ENCODE measurements around the gene RBM20. TPM values are rescaled to one million over a fixed set of nuclear protein-coding genes. Genes with fewer than 3 reads are reported as not detected.
A peak's percentile ranks its signal among the peaks of the same experiment; 100 is the strongest.

RBM20 gene
- total and polyA plus RNA-seq, 10 of the 15 experiments (the other 5 are each of a cell fraction or from before 2014, with no cell fraction given) = 0.04 to 0.26 (median 0.15) TPM

DNA sequence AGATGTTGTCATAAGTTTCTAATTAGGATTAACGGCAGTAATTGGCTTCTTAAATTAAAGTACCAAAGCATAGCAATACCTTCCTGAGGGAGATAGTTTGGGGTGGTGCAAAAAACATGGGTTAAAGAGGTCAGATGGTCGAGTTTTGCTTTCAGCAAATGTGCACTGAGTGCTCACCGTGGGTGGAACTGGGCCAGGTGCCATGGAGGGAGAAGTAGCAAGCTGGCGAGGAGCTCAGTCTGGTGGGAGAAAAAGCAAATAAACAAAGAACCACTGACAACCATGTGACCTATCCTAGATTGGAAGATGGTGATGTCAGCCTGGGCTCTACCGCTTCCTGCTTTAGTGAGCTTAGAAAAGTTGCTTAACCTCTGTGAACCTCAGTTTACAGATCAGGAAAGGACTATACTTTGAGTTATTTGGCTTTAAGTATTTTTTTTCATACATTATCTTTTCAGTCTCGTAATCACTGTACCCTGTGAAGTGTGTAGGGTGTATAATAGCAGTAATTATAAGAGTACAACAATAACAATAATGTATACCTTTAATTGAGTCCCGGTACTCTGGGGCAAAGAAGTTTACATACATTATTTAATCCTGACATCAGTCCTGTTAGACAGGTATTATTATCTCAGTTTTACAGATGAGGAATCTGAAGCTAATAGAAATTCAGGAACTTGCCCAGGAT, 158.6 kb downstream of the RBM20 start (continued):
- TF ChIP-seq, protein P1, sequence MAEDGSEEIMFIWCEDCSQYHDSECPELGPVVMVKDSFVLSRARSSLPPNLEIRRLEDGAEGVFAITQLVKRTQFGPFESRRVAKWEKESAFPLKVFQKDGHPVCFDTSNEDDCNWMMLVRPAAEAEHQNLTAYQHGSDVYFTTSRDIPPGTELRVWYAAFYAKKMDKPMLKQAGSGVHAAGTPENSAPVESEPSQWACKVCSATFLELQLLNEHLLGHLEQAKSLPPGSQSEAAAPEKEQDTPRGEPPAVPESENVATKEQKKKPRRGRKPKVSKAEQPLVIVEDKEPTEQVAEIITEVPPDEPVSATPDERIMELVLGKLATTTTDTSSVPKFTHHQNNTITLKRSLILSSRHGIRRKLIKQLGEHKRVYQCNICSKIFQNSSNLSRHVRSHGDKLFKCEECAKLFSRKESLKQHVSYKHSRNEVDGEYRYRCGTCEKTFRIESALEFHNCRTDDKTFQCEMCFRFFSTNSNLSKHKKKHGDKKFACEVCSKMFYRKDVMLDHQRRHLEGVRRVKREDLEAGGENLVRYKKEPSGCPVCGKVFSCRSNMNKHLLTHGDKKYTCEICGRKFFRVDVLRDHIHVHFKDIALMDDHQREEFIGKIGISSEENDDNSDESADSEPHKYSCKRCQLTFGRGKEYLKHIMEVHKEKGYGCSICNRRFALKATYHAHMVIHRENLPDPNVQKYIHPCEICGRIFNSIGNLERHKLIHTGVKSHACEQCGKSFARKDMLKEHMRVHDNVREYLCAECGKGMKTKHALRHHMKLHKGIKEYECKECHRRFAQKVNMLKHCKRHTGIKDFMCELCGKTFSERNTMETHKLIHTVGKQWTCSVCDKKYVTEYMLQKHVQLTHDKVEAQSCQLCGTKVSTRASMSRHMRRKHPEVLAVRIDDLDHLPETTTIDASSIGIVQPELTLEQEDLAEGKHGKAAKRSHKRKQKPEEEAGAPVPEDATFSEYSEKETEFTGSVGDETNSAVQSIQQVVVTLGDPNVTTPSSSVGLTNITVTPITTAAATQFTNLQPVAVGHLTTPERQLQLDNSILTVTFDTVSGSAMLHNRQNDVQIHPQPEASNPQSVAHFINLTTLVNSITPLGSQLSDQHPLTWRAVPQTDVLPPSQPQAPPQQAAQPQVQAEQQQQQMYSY (CRISPR knock-in tag; IDR thresholded peaks at IDR 0.05) = no peak

DNA sequence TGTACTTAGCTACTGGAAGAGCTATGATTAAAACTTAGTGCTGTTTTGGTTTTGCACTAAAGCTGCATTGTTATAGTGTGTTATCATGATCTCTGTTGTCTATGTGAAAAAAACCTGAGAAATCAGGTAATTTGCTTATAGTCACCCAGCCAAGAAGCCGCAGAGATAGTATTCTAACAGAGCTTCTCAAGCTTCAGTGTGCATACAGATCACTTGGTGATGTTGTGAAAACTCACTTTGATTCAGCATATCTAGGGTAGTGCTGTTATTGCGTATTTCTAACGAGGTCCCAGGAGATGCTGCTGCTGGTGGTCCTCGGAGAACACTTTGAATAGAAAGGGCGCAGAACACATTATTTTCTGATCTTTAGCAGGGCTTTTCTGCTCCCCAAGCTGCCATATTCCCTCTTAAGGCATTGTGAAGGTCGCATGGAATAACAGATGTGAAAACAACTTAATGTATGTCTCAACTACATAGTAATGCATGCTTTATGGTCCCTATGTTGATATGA, 159.2 kb downstream of the RBM20 start:
- POLR2A ChIA-PET = interaction anchor here (0.6 to 3.5 kb wide), 24 partner anchors 9 to 115 kb away, joined by 3 to 48 read pairs (median 9); partner anchors contain the start of genes BBIP1, PDCD4 and SHOC2
- CTCF ChIA-PET = interaction anchor here (0.7 to 5.0 kb wide), 46 partner anchors 9 to 555 kb away, joined by 3 to 196 read pairs (median 9); partner anchors contain the start of genes BBIP1, PDCD4 and SHOC2
- H3K9ac ChIP-seq (ENCODE audit: control insufficient read depth, insufficient read depth, low read length) = peak overlapping the region; percentile 67
- peak overlapping the region; percentile 91 for H3K27ac ChIP-seq (ENCODE audit: control insufficient read depth, insufficient read depth)
- RAD21 ChIA-PET (ENCODE audit: unreplicated experiment) = interaction anchor here (0.6 to 5.0 kb wide), 54 partner anchors 8 to 1516 kb away, joined by 3 to 153 read pairs (median 8); partner anchors contain the start of genes BBIP1, PDCD4 and SHOC2
- no peaks in the 10 kb centered on the region for H3K36me3 ChIP-seq (ENCODE audit: control insufficient read depth in 2 of 2, insufficient read depth in 2 of 2, low read length in 1 of 2)
- no peaks in the 10 kb centered on the region; the same call in 1 of the 2 replicates for H3K79me2 ChIP-seq (ENCODE audit: control insufficient read depth, insufficient read depth, low read length)
- peak overlapping the region; percentile 38 for H2AFZ ChIP-seq (ENCODE audit: control insufficient read depth, low read depth, low read length)
- 0 out of 2 replicates have a peak overlapping the region, but pooled peaks have one; percentile 35 for H3K4me3 ChIP-seq
- no TSS peak for BruUV-seq (replicated peaks)
- H3K4me2 ChIP-seq (ENCODE audit: control insufficient read depth, insufficient read depth) = peak overlapping the region; percentile 93
- no peaks in the 10 kb centered on the region for H3K27me3 ChIP-seq (replicated peaks in 1 of 2; ENCODE audit: control insufficient read depth in 2 of 2, insufficient read depth in 2 of 2, low read length in 1 of 2)
- no peaks in the 10 kb centered on the region for H4K20me1 ChIP-seq (ENCODE audit: control insufficient read depth, insufficient read depth)
- SMC1A ChIA-PET (ENCODE audit: uncharacterized antibody, unreplicated experiment) = interaction anchor here (0.9 to 20.6 kb wide), 48 partner anchors 10 to 796 kb away, joined by 3 to 327 read pairs (median 7); partner anchors contain the start of genes BBIP1, PDCD4 and SHOC2
- no peaks in the 10 kb centered on the region; the same call in 2 of the 3 replicates for H3K9me3 ChIP-seq (replicated peaks; ENCODE audit: control insufficient read depth, insufficient read depth, low read length)
- peak; percentile 79 for DNase-seq (ENCODE audit: low read depth, low spot score)
- peak; percentile 88 for ATAC-seq
- WGBS (ENCODE audit: insufficient coverage, insufficient replicate concordance, low lambda C conversion rate, missing lambda C conversion rate) = 3% methylated on average over 6 of the region's 6 CpGs
- peaks cover 33% of the 10 kb centered on the region for H3K4me1 ChIP-seq (ENCODE audit: control insufficient read depth, insufficient read depth, low read length)
- intact Hi-C loops (cut with micrococcal nuclease; ENCODE audit: unreplicated experiment) (loop anchor here (1.0 to 5.0 kb wide), 6 partner anchors 29 to 191 kb away; no protein-coding TSS in a partner anchor), in situ Hi-C loops (cut with MboI) (no loop called here)
- FAIRE-seq = peak; percentile 99
- no peak for TF ChIP-seq MXI1 (IDR thresholded peaks at IDR 0.05; ENCODE audit: low read depth, low read length)
- peak; percentile 46; the same call in 1 of the 2 replicates for TF ChIP-seq NFIC (IDR thresholded peaks at IDR 0.05; ENCODE audit: low read depth, low read length)
- TF ChIP-seq EGR1 (IDR thresholded peaks at IDR 0.05; ENCODE audit: borderline replicate concordance in 1 of 2, low read depth in 2 of 2, low read length in 2 of 2) = no peak
- no peak for TF ChIP-seq ESRRA (IDR thresholded peaks at IDR 0.05; ENCODE audit: low read length)
- no peak for TF ChIP-seq NR2C2 (IDR thresholded peaks at IDR 0.05; ENCODE audit: borderline replicate concordance, control insufficient read depth, insufficient read length, low read depth)
- TF ChIP-seq POLR2AphosphoS5 (IDR thresholded peaks at IDR 0.05; ENCODE audit: low read length) = peak; percentile 42; the same call in 1 of the 2 replicates
- no peak for TF ChIP-seq BHLHE40 (IDR thresholded peaks at IDR 0.05; ENCODE audit: borderline replicate concordance in 1 of 2, low read depth in 2 of 2, low read length in 1 of 2)
- TF ChIP-seq POU2F2 (IDR thresholded peaks at IDR 0.05; ENCODE audit: borderline replicate concordance, low read depth, low read length) = peak; percentile 89
- no peak for TF ChIP-seq SIX5 (IDR thresholded peaks at IDR 0.05; ENCODE audit: low read depth, low read length, severe bottlenecking)
- TF ChIP-seq, protein P2, sequence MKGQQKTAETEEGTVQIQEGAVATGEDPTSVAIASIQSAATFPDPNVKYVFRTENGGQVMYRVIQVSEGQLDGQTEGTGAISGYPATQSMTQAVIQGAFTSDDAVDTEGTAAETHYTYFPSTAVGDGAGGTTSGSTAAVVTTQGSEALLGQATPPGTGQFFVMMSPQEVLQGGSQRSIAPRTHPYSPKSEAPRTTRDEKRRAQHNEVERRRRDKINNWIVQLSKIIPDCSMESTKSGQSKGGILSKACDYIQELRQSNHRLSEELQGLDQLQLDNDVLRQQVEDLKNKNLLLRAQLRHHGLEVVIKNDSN (IDR thresholded peaks at IDR 0.05; ENCODE audit: borderline replicate concordance, extremely low read length, insufficient read depth, low read depth, low read length) = no peak
- no peak for TF ChIP-seq NR2C1 (IDR thresholded peaks at IDR 0.05)
- TF ChIP-seq ZNF384 (IDR thresholded peaks at IDR 0.05; ENCODE audit: borderline replicate concordance, low read depth, low read length) = peak; percentile 58; the same call in 1 of the 2 replicates
- no peak for TF ChIP-seq CBX5 (IDR thresholded peaks at IDR 0.05; ENCODE audit: low read depth)
- no peak for TF ChIP-seq TCF7 (IDR thresholded peaks at IDR 0.05; ENCODE audit: borderline replicate concordance)
- TF ChIP-seq MTA3 (IDR thresholded peaks at IDR 0.05; ENCODE audit: borderline replicate concordance, low read length) = no peak

Data from GM12878 (cell line).